Testis (tissue), 3 donors: ENCODE measurements around the gene CNTRL. TPM values are rescaled to one million over a fixed set of nuclear protein-coding genes. Genes with fewer than 3 reads are reported as not detected.
"Not testable (repeated sequence)": the region's sequence is repeated elsewhere in the genome, so short reads cannot be mapped to it uniquely, and the experiment has no call there.

Experiments used
- DNase-seq: peaks from one replicate; pipeline ENCODE4 v3.0.0-alpha.2; 2019
- H3K27ac ChIP-seq, 2 donors: fragments of 200-600 bp; sonication (generic); one replicate each; pipeline ENCODE4 v1.5.1; 2019
- H3K27me3 ChIP-seq: fragments of 200-600 bp; sonication (generic); one replicate; pipeline ENCODE4 v1.5.1; 2019
- H3K36me3 ChIP-seq: fragments of 200-600 bp; sonication (generic); one replicate; pipeline ENCODE4 v1.5.1; 2017; ENCODE audit warnings: low read depth; ENCODE audit errors: missing control alignments
- H3K4me1 ChIP-seq: fragments of 200-600 bp; sonication (generic); one replicate; pipeline ENCODE4 v1.5.1; 2019
- H3K4me3 ChIP-seq, 2 donors: fragments of 200-600 bp; sonication (generic); one replicate each; pipeline ENCODE4 v1.5.1; 2017 to 2019
- H3K9me3 ChIP-seq: fragments of 200-600 bp; sonication (generic); one replicate; pipeline ENCODE4 v1.5.1; 2017
- CTCF ChIP-seq, 3 experiments: fragments of 450-650 bp in 2 of 3; fragments of 200-600 bp in 1 of 3; sonication (generic) in 1 of 3; IDR thresholded peaks; one replicate each; pipeline ENCODE4 v1.5.1; 2016 to 2019; ENCODE audit warnings: antibody characterized with exemption in 3 of 3, mild to moderate bottlenecking in 2 of 3, moderate library complexity in 1 of 3
- POLR2A ChIP-seq: fragments of 450-650 bp; IDR thresholded peaks from one replicate; pipeline ENCODE4 v1.6.1; 2017; ENCODE audit warnings: antibody characterized with exemption, mild to moderate bottlenecking, moderate library complexity
- WGBS, 2 donors: methylation state at CpG; one replicate each; pipeline ENCODE4 v1.1.5; 2018; 5-methylcytosine and 5-hydroxymethylcytosine counted together
- intact Hi-C: fragments of 100-400 bp; cut with DNase I; formaldehyde crosslinking; loops from one replicate; pipeline ENCODE4 v1.15.1; 2023; ENCODE audit warnings: low total_unique reads
- polyA plus RNA-seq: library from polyadenylated mRNA; stranded (reverse); fragments of 350-450 nt; fragmentation: Illumina TruSeq; extraction: RNeasy Lipid Tissue Mini Kit (QIAGEN cat#74804); gene quantifications from one replicate; pipeline ENCODE4 v1.2.3, GENCODE V29; 2014; ENCODE audit warnings: low read depth, low replicate concordance; ENCODE audit not compliant: insufficient read depth
- total RNA-seq, 2 donors: library from RNA; depleted of rRNA; stranded (reverse); fragments of >200 nt; gene quantifications; one replicate each; pipeline ENCODE4 v1.2.3, GENCODE V29; 2016

Gene CNTRL
- total and polyA plus RNA-seq, 3 donors from 2014 or later: 42.4 to 94.7 (median 57.7) TPM

GRCh38 chr9:121178676-121179372, 104.1 kb downstream of the CNTRL start:
- no peaks in the 10 kb centered on the region for H3K36me3 ChIP-seq
- DNase-seq: no peak
- no peaks in the 10 kb centered on the region for H3K4me1 ChIP-seq
- no peaks in the 10 kb centered on the region for H3K9me3 ChIP-seq
- H3K4me3 ChIP-seq: no peak overlapping the region
- intact Hi-C loops: no loop called here
- TF ChIP-seq POLR2A (no peak), CTCF (IDR thresholded peaks at IDR 0.05) (no peak)
- no peak overlapping the region for H3K27ac ChIP-seq
- WGBS, 2 donors: 90 to 91% methylated on average over 6 of the region's 6 CpGs
- no peaks in the 10 kb centered on the region for H3K27me3 ChIP-seq

GRCh38 chr9:121179373-121179721, 104.6 kb downstream of the CNTRL start:
- DNase-seq, H3K36me3 ChIP-seq, H3K27ac ChIP-seq, H3K4me3 ChIP-seq, intact Hi-C loops, H3K9me3 ChIP-seq, H3K27me3 ChIP-seq, H3K4me1 ChIP-seq: not testable (repeated sequence)
- WGBS, 2 donors: 79 to 88% methylated on average over 1 of the region's 1 CpG

- WGBS, 2 donors: 70 to 78% methylated on average over 3 of the region's 3 CpGs
- H3K36me3 ChIP-seq: no peaks in the 10 kb centered on the region
- no peaks in the 10 kb centered on the region for H3K27me3 ChIP-seq
- H3K4me1 ChIP-seq: no peaks in the 10 kb centered on the region
- intact Hi-C loops: no loop called here
- DNase-seq: no peak
- TF ChIP-seq CTCF (IDR thresholded peaks at IDR 0.05) (no peak), POLR2A (no peak)
- H3K9me3 ChIP-seq: no peaks in the 10 kb centered on the region
- no peak overlapping the region for H3K4me3 ChIP-seq
- H3K27ac ChIP-seq: no peak overlapping the region
These were observed 105.4 kb downstream of the CNTRL start for GRCh38 chr9:121179930-121180681.

GRCh38 chr9:121182101-121182836, 107.5 kb downstream of the CNTRL start:
- H3K27me3 ChIP-seq: no peaks in the 10 kb centered on the region
- H3K36me3 ChIP-seq: no peaks in the 10 kb centered on the region
- peaks cover 2% of the 10 kb centered on the region for H3K4me1 ChIP-seq
- WGBS, 2 donors: 82 to 88% methylated on average over 3 of the region's 3 CpGs
- H3K9me3 ChIP-seq: no peaks in the 10 kb centered on the region
- TF ChIP-seq CTCF (IDR thresholded peaks at IDR 0.05): no peak
- no peak for TF ChIP-seq POLR2A
- intact Hi-C loops: no loop called here
- no peak overlapping the region for H3K27ac ChIP-seq
- H3K4me3 ChIP-seq: no peak overlapping the region
- no peak for DNase-seq

GRCh38 chr9:121182989-121183388, 108.2 kb downstream of the CNTRL start:
- peaks cover 5% of the 10 kb centered on the region for H3K4me1 ChIP-seq

More at GRCh38 chr9:121182989-121183388, 108.2 kb downstream of the CNTRL start:
- H3K27me3 ChIP-seq: no peaks in the 10 kb centered on the region
- DNase-seq: no peak
- no peaks in the 10 kb centered on the region for H3K9me3 ChIP-seq
- no peak overlapping the region for H3K27ac ChIP-seq
- intact Hi-C loops: no loop called here
- TF ChIP-seq CTCF (IDR thresholded peaks at IDR 0.05) (no peak), POLR2A (no peak)
- no peak overlapping the region for H3K4me3 ChIP-seq
- H3K36me3 ChIP-seq: no peaks in the 10 kb centered on the region
